HepG2 (cell line): Measurements from ENCODE around the gene LSR. TPM values are rescaled to one million over a fixed set of nuclear protein-coding genes. Genes with fewer than 3 reads are reported as not detected.

Experiments used
- ATAC-seq: fragments of 200-7000 bp; cut with Tn5 transposase; 3 replicates; pipeline ENCODE4 v1.9.1; 2020; ENCODE audit warnings: mild to moderate bottlenecking, moderate library complexity
- BruUV-seq: library from RNA; stranded (reverse); fragments of 400-500 nt; replicated peaks from 2 replicates; lab custom pipeline; 2021; lab: Mats Ljungman, UMichigan
- CTCF ChIA-PET: fragments of 300-600 bp; formaldehyde crosslinking; extraction: SDS; loops from one replicate; lab custom pipeline; 2021; ENCODE audit warnings: low total read pairs, inconsistent platforms, low intra/inter-chr PET ratio; lab: Yijun Ruan, JAX
- POLR2A ChIA-PET: fragments of 350-600 bp; sonication (Branson Sonifier 250); formaldehyde crosslinking; loops from one replicate; lab custom pipeline; 2020; ENCODE audit warnings: antibody characterized with exemption, inconsistent platforms; lab: Yijun Ruan, JAX
- DNase-seq: peaks from one replicate; pipeline ENCODE4 v3.0.0-alpha.2; 2015; ENCODE audit warnings: low spot score
- FAIRE-seq: peaks from 3 replicates; lab custom pipeline; 2011; peaks lifted over from hg19 to GRCh38; lab: Jason Lieb, UNC
- H2AFZ ChIP-seq: one replicate; pipeline ENCODE4 v1.6.1; 2011; ENCODE audit warnings: low read length, inconsistent platforms
- H3K27ac ChIP-seq: fragments of 300-600 bp; 3 replicates; pipeline ENCODE4 v1.8.0; 2011; ENCODE audit warnings: mixed run types, mild to moderate bottlenecking, mixed read lengths, low read length, inconsistent platforms; ENCODE audit not compliant: insufficient read depth; ENCODE audit errors: extremely low read length
- H3K27me3 ChIP-seq, 2 experiments: fragments of 200-600 bp in 1 of 2; 2 replicates in 1 of 2; 3 replicates in 1 of 2; pipeline versions ENCODE4 v1.6.0 to v1.8.0; 2011; ENCODE audit warnings: low read length in 2 of 2, mild to moderate bottlenecking in 2 of 2, moderate library complexity in 2 of 2, inconsistent platforms in 1 of 2; ENCODE audit not compliant: insufficient read depth in 2 of 2, control insufficient read depth in 1 of 2
- H3K36me3 ChIP-seq, 2 experiments: fragments of 200-600 bp in 1 of 2; replicated peaks in 1 of 2; 2 replicates in 1 of 2; 3 replicates in 1 of 2; pipeline versions ENCODE4 v1.5.1 to v1.8.0; 2011; ENCODE audit warnings: low read length in 2 of 2, inconsistent platforms in 1 of 2; ENCODE audit not compliant: insufficient read depth in 2 of 2, control insufficient read depth in 1 of 2
- H3K4me1 ChIP-seq: 2 replicates; pipeline ENCODE4 v1.5.1; 2012; ENCODE audit warnings: low read length, inconsistent platforms; ENCODE audit not compliant: insufficient read depth
- H3K4me2 ChIP-seq: 2 replicates; pipeline ENCODE4 v1.6.0; 2011; ENCODE audit warnings: low read depth, low read length, inconsistent platforms
- H3K4me3 ChIP-seq, 3 experiments: fragments of 200-600 bp in 1 of 3; sonication (generic), shearing (Covaris generic) in 1 of 3; replicated peaks in 1 of 3; 2 replicates each; pipeline ENCODE4 v1.5.1; 2011 to 2016; ENCODE audit warnings: low read length in 3 of 3, inconsistent platforms in 2 of 3, low read depth in 2 of 3, mild to moderate bottlenecking in 2 of 3, control low read depth in 1 of 3, mixed read lengths in 1 of 3; ENCODE audit not compliant: insufficient read depth in 1 of 3
- H3K79me2 ChIP-seq: one replicate; pipeline ENCODE4 v1.6.1; 2011; ENCODE audit warnings: low read length, inconsistent platforms; ENCODE audit not compliant: insufficient read depth
- H3K9ac ChIP-seq: 2 replicates; pipeline ENCODE4 v1.6.0; 2011; ENCODE audit warnings: mild to moderate bottlenecking, low read depth, low read length, inconsistent platforms; ENCODE audit not compliant: insufficient read depth
- H3K9me3 ChIP-seq: 2 replicates; pipeline ENCODE4 v1.5.1; 2012; ENCODE audit warnings: mild to moderate bottlenecking, low read length
- H4K20me1 ChIP-seq: 2 replicates; pipeline ENCODE4 v1.6.0; 2011; ENCODE audit warnings: inconsistent platforms, mild to moderate bottlenecking, low read length, moderate library complexity; ENCODE audit not compliant: insufficient read depth
- MIXL1 ChIP-seq: IDR thresholded peaks from 2 replicates; pipeline ENCODE4 v1.6.1; 2016
- RBFOX2 ChIP-seq: fragments of 200-400 bp; formaldehyde crosslinking; IDR thresholded peaks from 2 replicates; pipeline ENCODE4 v1.6.1; 2017; ENCODE audit warnings: low read depth, mild to moderate bottlenecking, low read length
- RBM22 ChIP-seq: fragments of 200-400 bp; formaldehyde crosslinking; optimal IDR thresholded peaks from 2 replicates; pipeline ENCODE3; 2017; ENCODE audit warnings: mild to moderate bottlenecking, low read length, moderate library complexity
- SP4 ChIP-seq: sonication (generic); formaldehyde crosslinking; IDR thresholded peaks from 2 replicates; pipeline ENCODE4 v1.8.1; 2023; ENCODE audit warnings: mild to moderate bottlenecking, missing genetic modification reagents
- WGBS: methylation state at CpG from one replicate; pipeline ENCODE4 v1.1.6; 2017; ENCODE audit warnings: low lambda C conversion rate; 5-methylcytosine and 5-hydroxymethylcytosine counted together
- in situ Hi-C: cut with HindIII; loops from 2 replicates; pipeline ENCODE4 v1.10.0; 2017; ENCODE audit warnings: low pct_unique_long_range_greater_than_20kb; ENCODE audit not compliant: extremely low pct_ligation_motif_present
- intact Hi-C: fragments of 100-400 bp; cut with micrococcal nuclease; formaldehyde crosslinking; loops from one replicate; pipeline ENCODE4 v1.10.0; 2022; ENCODE audit not compliant: unreplicated experiment
- polyA plus RNA-seq, 8 experiments: library from polyadenylated mRNA; depleted of rRNA in 3 of 8; stranded (reverse) in 7 of 8; unstranded in 1 of 8; fragments of >200 nt; fragmentation: Illumina TruSeq in 4 of 8; extraction: Trizol in 4 of 8; gene quantifications; 2 replicates each; pipeline versions ENCODE4 v1.2.1 to v1.2.3, GENCODE V29; 2011 to 2016; ENCODE audit warnings: low read depth in 4 of 8, missing spikeins in 1 of 8, mixed read lengths in 1 of 8; ENCODE audit not compliant: insufficient read depth in 1 of 8
- total RNA-seq, 5 experiments: library from RNA; depleted of rRNA; stranded (reverse); fragments of >200 nt; fragmentation: Illumina TruSeq; extraction: Trizol; gene quantifications; 2 replicates each; pipeline ENCODE4 v1.2.3, GENCODE V29; 2016; ENCODE audit warnings: low read depth in 1 of 5
- TF ChIP-seq, protein P1 (sequence below): sonication (generic); formaldehyde crosslinking; IDR thresholded peaks from 2 replicates; pipeline ENCODE4 v1.5.0; 2020; ENCODE audit warnings: missing genetic modification reagents, mild to moderate bottlenecking, borderline replicate concordance
- TF ChIP-seq, protein P2 (sequence below): sonication (generic); formaldehyde crosslinking; IDR thresholded peaks from 2 replicates; pipeline ENCODE4 v1.8.0; 2022; ENCODE audit warnings: mild to moderate bottlenecking, missing genetic modification reagents

The LSR gene
- total and polyA plus RNA-seq, 2 of the 13 experiments (the other 11 are each of a cell fraction or from before 2014, with no cell fraction given), result 29.2 to 79.2 TPM

DNA sequence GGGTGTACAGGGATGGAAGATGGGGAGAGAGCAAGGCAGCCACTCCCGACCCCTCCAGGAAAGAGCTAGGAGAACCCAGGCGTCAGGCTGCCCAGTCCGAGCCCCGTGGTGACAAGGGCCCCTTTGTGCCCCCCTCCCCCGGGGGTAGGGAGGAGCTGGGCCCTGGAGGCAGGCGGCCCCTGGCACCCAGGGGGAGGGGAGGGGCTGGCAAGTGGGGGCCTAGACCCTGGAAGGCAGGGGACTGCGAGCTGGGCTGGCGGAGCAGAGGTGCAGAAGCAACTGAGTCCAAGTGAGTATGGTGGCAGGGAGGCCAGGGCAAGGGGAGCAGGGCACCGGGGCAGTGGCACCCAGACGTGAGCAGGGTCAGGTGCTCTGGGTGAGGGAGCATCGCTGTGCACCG, 43.1 kb downstream of the LSR start, which contains the start of gene MAG (continued):
- TF ChIP-seq, protein P1, sequence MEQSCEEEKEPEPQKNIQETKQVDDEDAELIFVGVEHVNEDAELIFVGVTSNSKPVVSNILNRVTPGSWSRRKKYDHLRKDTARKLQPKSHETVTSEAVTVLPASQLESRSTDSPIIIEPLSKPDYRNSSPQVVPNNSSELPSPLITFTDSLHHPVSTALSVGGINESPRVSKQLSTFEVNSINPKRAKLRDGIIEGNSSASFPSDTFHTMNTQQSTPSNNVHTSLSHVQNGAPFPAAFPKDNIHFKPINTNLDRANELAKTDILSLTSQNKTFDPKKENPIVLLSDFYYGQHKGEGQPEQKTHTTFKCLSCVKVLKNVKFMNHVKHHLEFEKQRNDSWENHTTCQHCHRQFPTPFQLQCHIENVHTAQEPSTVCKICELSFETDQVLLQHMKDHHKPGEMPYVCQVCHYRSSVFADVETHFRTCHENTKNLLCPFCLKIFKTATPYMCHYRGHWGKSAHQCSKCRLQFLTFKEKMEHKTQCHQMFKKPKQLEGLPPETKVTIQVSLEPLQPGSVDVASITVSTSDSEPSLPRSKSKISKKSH (CRISPR knock-in tag), result no peak
- TF ChIP-seq SP4, result no peak
- TF ChIP-seq, protein P2, sequence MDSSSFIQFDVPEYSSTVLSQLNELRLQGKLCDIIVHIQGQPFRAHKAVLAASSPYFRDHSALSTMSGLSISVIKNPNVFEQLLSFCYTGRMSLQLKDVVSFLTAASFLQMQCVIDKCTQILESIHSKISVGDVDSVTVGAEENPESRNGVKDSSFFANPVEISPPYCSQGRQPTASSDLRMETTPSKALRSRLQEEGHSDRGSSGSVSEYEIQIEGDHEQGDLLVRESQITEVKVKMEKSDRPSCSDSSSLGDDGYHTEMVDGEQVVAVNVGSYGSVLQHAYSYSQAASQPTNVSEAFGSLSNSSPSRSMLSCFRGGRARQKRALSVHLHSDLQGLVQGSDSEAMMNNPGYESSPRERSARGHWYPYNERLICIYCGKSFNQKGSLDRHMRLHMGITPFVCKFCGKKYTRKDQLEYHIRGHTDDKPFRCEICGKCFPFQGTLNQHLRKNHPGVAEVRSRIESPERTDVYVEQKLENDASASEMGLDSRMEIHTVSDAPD (CRISPR knock-in tag), result no peak
- TF ChIP-seq RBFOX2, result no peak
- TF ChIP-seq RBM22, result no peak

DNA sequence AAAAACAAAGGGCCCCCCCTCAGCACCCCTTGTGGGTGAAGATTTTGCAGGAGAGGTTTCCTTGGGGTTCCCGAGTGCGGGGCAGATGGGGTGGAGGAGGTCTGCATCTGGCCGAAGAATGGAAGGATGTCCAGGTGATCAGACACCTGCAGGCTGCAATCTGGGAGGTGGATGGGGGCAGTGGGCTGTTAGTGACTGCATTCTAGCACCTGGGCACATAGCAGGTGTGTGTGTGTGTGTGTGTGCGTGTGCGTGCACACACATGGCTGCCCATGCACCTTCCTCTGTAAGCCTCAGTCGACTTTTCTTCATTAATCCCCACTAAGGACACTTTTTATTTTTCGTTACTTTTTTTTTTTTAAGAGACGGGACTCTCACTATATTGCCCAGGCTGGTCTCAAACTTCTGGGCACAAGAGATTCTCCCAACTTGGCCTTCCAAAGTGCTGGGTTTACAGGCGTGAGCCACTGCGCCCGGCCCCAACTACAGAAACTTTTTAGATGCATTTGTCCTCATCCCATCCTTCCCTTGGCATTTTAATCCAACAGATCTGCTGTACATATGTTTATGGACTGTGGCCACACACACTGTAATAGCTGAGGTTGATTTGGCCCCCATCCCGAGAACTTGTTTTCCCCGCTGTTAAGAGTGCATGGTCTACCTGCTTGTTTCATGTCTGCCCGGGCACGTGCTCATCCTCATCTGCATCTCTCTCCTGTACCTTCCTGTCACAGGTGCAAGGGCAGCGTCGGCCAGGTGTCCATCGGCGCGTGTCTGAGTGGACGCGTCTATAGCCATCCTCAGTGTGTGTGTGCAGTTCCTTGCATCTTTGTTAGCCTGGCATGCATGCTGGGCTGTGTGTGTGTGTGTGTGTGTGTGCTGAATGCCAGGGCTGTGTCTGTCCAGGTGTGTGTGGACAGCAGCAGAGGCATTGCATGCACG, 43.9 kb downstream of the LSR start:
- no peaks in the 10 kb centered on the region for H4K20me1 ChIP-seq
- H3K79me2 ChIP-seq, result no peaks in the 10 kb centered on the region
- H3K4me1 ChIP-seq, result peaks cover 71% of the 10 kb centered on the region
- no peak overlapping the region for H3K4me2 ChIP-seq
- H3K9ac ChIP-seq, result no peak overlapping the region
- H3K27ac ChIP-seq, result no peak overlapping the region
- ATAC-seq (no peak), DNase-seq (no peak), FAIRE-seq (no peak)
- WGBS, result 50% methylated on average over 23 of the region's 23 CpGs
- in situ Hi-C loops (no loop called here), intact Hi-C loops (no loop called here)
- H2AFZ ChIP-seq, result no peak overlapping the region
- BruUV-seq, result no TSS peak
- ChIA-PET POLR2A (no interaction called here), CTCF (no interaction called here)
- peaks cover 6 to 46% of the 10 kb centered on the region in 2 experiments for H3K27me3 ChIP-seq
- no peak for TF ChIP-seq MIXL1 (CRISPR knock-in tag)
- H3K36me3 ChIP-seq, result no peaks in the 10 kb centered on the region
- no peak overlapping the region for H3K4me3 ChIP-seq
- no peaks in the 10 kb centered on the region for H3K9me3 ChIP-seq
